Skeletal muscle tissue (tissue), 4 donors: Measurements from ENCODE around the gene PITPNM2. TPM values are rescaled to one million over a fixed set of nuclear protein-coding genes. Genes with fewer than 3 reads are reported as not detected.

Experiments used
- H3K27ac ChIP-seq: one replicate; pipeline ENCODE4 v1.7.0; 2013; ENCODE audit warnings: mild to moderate bottlenecking, low read depth, low read length, inconsistent platforms
- H3K27me3 ChIP-seq, 3 donors: one replicate each; pipeline ENCODE4 v1.7.0; 2013; ENCODE audit warnings: low read length in 3 of 3; ENCODE audit not compliant: control insufficient read depth in 3 of 3, insufficient read depth in 3 of 3
- H3K36me3 ChIP-seq, 3 donors: one replicate each; pipeline ENCODE4 v1.7.0; 2013; ENCODE audit warnings: low read length in 3 of 3; ENCODE audit not compliant: control insufficient read depth in 3 of 3, insufficient read depth in 3 of 3
- H3K4me1 ChIP-seq, 3 donors: one replicate each; pipeline ENCODE4 v1.7.0; 2013; ENCODE audit warnings: low read length in 3 of 3, mild to moderate bottlenecking in 3 of 3; ENCODE audit not compliant: control insufficient read depth in 3 of 3, insufficient read depth in 3 of 3
- H3K4me3 ChIP-seq, 3 donors: one replicate each; pipeline ENCODE4 v1.7.0; 2013; ENCODE audit warnings: low read length in 3 of 3
- H3K9ac ChIP-seq, 3 donors: one replicate each; pipeline ENCODE4 v1.7.0; 2013; ENCODE audit warnings: low read length in 3 of 3, mild to moderate bottlenecking in 3 of 3, moderate library complexity in 2 of 3, low read depth in 1 of 3
- H3K9me3 ChIP-seq, 3 donors: one replicate each; pipeline ENCODE4 v1.7.0; 2013; ENCODE audit warnings: low read length in 3 of 3; ENCODE audit not compliant: control insufficient read depth in 3 of 3
- total RNA-seq: library from RNA; depleted of rRNA; stranded (reverse); fragments of >200 nt; gene quantifications from one replicate; pipeline ENCODE4 v1.2.3, GENCODE V29; 2014
- donor health status: Osteomylitis.

Gene PITPNM2
- total RNA-seq, 1 donor from 2014 or later = 3.1 TPM

GRCh38 chr12:123148223-123148622 lies 2.7 kb downstream of the PITPNM2 start:
- peaks cover 20 to 36% (median 24%) of the 10 kb centered on the region in 3 donors for H3K4me1 ChIP-seq
- peaks cover 0 to 7% (median 0%) of the 10 kb centered on the region in 3 donors for H3K36me3 ChIP-seq
- no peak overlapping the region for H3K9ac ChIP-seq
- no peak overlapping the region for H3K27ac ChIP-seq
- H3K9me3 ChIP-seq = no peaks in the 10 kb centered on the region
- no peaks in the 10 kb centered on the region for H3K27me3 ChIP-seq
- no peak overlapping the region for H3K4me3 ChIP-seq

GRCh38 chr12:123145211-123145610 lies 5.7 kb downstream of the PITPNM2 start:
- Histone ChIP-seq H3K4me3 (no peak overlapping the region), H3K36me3 (peaks cover 0 to 7% (median 0%) of the 10 kb centered on the region in 3 donors), H3K9ac (no peak overlapping the region), H3K9me3 (no peaks in the 10 kb centered on the region), H3K4me1 (peaks cover 35 to 54% (median 43%) of the 10 kb centered on the region in 3 donors), H3K27me3 (no peaks in the 10 kb centered on the region), H3K27ac (no peak overlapping the region)

GRCh38 chr12:123143736-123144461 lies 7.0 kb downstream of the PITPNM2 start:
- Histone ChIP-seq H3K36me3 (peaks cover 0 to 5% (median 0%) of the 10 kb centered on the region in 3 donors), H3K9me3 (no peaks in the 10 kb centered on the region), H3K4me1 (peaks cover 30 to 45% (median 35%) of the 10 kb centered on the region in 3 donors), H3K27ac (peak overlapping the region; percentile 80), H3K9ac (no peak overlapping the region), H3K27me3 (no peaks in the 10 kb centered on the region), H3K4me3 (no peak overlapping the region)

- Histone ChIP-seq H3K9me3 (no peaks in the 10 kb centered on the region), H3K4me1 (peaks cover 30 to 42% (median 35%) of the 10 kb centered on the region in 3 donors), H3K4me3 (no peak overlapping the region), H3K27ac (peak overlapping the region; percentile 80), H3K27me3 (no peaks in the 10 kb centered on the region), H3K9ac (peak overlapping the region in 1 of 3 donors; percentile 16), H3K36me3 (no peaks in the 10 kb centered on the region)
Measured at GRCh38 chr12:123142921-123143735, 7.8 kb downstream of the PITPNM2 start.

GRCh38 chr12:123142518-123142840 lies 8.4 kb downstream of the PITPNM2 start:
- Histone ChIP-seq H3K4me3 (peak overlapping the region in 1 of 3 donors; percentile 23), H3K27ac (peak overlapping the region; percentile 80), H3K9ac (no peak overlapping the region), H3K9me3 (no peaks in the 10 kb centered on the region), H3K27me3 (no peaks in the 10 kb centered on the region), H3K36me3 (no peaks in the 10 kb centered on the region), H3K4me1 (peaks cover 30 to 42% (median 35%) of the 10 kb centered on the region in 3 donors)

- peaks cover 0 to 1% (median 0%) of the 10 kb centered on the region in 3 donors for H3K36me3 ChIP-seq
- peak overlapping the region; percentile 80 for H3K27ac ChIP-seq
- H3K4me3 ChIP-seq = peak overlapping the region; percentile 17 to 34 (median 24)
- H3K27me3 ChIP-seq = no peaks in the 10 kb centered on the region
- peaks cover 30 to 42% (median 35%) of the 10 kb centered on the region in 3 donors for H3K4me1 ChIP-seq
- no peaks in the 10 kb centered on the region for H3K9me3 ChIP-seq
- peak overlapping the region; percentile 38 to 75 (median 48) for H3K9ac ChIP-seq
Measured at GRCh38 chr12:123141615-123142517, 9.0 kb downstream of the PITPNM2 start.

- H3K9ac ChIP-seq = peak overlapping the region in 2 of 3 donors; percentile 48 to 75
- peaks cover 30 to 42% (median 35%) of the 10 kb centered on the region in 3 donors for H3K4me1 ChIP-seq
Measured at GRCh38 chr12:123140676-123141614, 9.9 kb downstream of the PITPNM2 start.

GRCh38 chr12:123139926-123140675 lies 10.8 kb downstream of the PITPNM2 start:
- peaks cover 0 to 1% (median 0%) of the 10 kb centered on the region in 3 donors for H3K36me3 ChIP-seq
- peaks cover 30 to 42% (median 35%) of the 10 kb centered on the region in 3 donors for H3K4me1 ChIP-seq
- H3K4me3 ChIP-seq = no peak overlapping the region
- H3K9ac ChIP-seq = peak overlapping the region in 2 of 3 donors; percentile 39 to 57
- peak overlapping the region; percentile 80 for H3K27ac ChIP-seq
- H3K9me3 ChIP-seq = no peaks in the 10 kb centered on the region
- no peaks in the 10 kb centered on the region for H3K27me3 ChIP-seq

More at GRCh38 chr12:123140676-123141614, 9.9 kb downstream of the PITPNM2 start:
- Histone ChIP-seq H3K36me3 (peaks cover 0 to 1% (median 0%) of the 10 kb centered on the region in 3 donors), H3K27me3 (no peaks in the 10 kb centered on the region), H3K9me3 (no peaks in the 10 kb centered on the region), H3K27ac (peak overlapping the region; percentile 80), H3K4me3 (peak overlapping the region in 2 of 3 donors; percentile 17 to 34)
